HG03378 (cell line): ENCODE data around the gene ALKBH2.
A peak's percentile ranks its signal among the peaks of the same experiment; 100 is the strongest.

Experiments used
- ATAC-seq: cut with Tn5 transposase; IDR thresholded peaks from one replicate; pipeline ENCODE4 v1.9.1; 2021; ENCODE audit warnings: mild to moderate bottlenecking, moderate library complexity; ENCODE audit not compliant: unreplicated experiment

Gene ALKBH2

DNA sequence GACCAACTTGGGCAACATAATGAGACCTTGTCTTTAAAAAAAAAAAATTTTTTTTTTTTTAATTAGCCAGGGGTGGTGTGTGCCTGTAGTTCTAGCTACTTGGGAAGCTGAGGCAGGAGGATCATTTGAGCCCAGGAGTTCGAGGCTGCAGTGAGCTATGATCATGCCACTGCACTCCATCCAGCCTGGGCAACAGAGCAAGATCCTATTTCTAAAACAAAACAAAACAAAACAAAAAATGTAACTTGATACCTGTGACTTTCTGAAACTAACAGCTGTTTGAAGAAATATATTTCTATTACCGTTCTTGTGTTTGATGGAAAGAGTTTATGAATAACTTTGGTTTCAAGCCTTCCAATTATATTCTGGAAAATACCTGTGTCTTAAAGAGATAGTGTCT, 21.4 kb upstream of the ALKBH2 start:
- no peak for ATAC-seq

DNA sequence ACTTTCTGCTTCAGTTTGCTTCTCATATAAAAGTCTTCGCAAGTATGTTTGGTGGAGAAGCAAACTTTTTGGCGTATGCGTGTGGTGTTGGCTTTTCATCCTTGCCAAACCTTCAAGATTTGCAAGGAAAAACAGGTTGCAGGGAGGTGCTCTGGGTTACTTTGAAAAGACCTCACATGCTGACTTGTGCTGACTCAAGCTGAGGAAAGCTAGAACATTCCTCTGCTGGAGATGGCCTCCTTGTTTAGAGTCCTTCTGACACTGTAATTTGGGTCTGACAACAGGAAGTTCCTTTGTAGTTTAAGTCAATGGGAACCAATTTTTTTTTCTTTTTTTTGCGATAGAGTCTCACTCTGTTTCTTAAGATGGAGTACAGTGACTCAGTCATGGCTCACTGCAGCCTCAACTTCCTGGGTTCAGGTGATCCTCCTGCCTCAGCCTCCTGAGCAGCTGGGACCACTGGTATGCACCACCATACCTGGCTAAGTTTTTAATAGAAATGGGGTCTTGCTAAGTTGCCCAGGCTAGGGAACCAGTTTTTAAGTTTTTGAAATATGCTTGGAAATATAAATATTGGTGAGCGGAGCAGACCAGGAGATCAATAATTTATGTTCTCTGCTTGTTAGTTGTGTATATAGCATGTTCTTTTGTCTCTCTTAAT, 20.5 kb upstream of the ALKBH2 start:
- ATAC-seq = no peak

DNA sequence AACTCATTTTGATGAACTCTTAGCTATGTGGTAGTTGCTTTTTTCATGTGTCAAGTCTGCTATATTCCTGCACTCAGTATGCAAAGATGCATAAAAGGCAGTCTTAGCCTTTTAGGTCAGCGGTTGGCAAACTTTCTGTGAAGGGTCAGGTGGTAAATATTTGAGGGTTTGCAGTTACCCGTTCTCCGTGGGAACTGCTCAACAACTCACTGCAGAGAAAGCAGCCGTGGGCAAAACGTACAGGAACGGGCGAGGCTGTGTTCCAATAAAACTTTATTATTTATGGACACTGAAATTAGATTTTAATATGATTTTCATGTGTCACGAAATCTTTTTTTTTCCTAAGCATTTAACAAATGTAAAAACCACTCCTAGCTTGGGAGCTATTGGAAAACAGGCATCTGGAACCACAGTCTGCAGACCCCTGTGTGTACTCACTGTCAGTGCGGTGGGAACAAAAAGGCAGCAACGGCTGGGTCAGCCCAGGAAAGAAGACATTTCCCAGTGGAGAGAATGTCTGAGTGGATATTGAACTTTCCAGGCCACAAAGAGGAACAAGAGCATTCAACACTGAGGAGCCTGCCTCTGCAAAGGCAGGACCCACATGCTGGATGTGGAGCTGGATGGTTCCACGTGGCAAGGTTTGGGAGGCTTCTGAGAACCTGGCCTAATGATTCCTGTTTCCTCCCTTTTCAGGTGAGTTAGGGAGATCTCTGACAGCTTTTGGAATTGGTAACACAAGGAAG, 19.6 kb upstream of the ALKBH2 start:
- no peak for ATAC-seq

DNA sequence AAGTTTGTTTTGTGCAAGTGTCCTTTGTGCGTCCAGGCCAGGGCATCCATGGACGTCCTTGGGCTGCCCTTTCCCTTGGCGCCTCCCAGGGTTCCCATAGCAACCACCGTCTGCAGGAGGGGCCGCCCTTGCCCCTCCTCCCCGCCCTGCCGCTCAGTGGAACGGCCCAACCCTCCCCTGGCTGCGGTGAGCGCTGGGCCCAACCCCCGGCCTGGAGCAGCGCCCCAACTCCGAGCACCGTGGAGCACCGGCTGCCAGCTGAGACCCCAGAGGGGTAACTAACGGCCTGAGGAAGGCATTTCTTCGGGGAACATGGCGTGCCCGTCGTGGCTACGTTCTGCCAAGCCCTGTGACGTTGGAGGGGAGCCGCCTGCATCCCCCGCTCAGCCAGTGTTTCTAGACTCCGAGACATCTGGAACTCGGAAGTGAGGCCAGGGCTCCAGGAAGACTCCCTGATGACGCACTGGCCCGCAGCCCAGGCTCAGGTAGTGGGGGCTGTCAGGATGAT, 17.8 kb upstream of the ALKBH2 start:
- ATAC-seq = no peak

DNA sequence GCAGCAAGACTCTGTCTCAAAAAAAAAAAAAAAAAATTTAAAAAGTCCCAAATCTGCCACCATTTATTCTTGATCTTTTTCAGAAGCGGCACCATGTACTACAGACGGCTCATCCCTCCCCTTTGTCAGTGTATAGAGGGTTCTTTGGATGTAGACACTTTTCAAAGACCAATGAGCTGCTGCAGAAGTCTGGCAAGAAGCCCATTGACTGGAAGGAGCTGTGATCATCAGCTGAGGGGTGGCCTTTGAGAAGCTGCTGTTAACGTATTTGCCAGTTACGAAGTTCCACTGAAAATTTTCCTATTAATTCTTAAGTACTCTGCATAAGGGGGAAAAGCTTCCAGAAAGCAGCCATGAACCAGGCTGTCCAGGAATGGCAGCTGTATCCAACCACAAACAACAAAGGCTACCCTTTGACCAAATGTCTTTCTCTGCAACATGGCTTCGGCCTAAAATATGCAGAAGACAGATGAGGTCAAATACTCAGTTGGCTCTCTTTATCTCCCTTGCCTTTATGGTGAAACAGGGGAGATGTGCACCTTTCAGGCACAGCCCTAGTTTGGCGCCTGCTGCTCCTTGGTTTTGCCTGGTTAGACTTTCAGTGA, 16.6 kb upstream of the ALKBH2 start:
- ATAC-seq = no peak

DNA sequence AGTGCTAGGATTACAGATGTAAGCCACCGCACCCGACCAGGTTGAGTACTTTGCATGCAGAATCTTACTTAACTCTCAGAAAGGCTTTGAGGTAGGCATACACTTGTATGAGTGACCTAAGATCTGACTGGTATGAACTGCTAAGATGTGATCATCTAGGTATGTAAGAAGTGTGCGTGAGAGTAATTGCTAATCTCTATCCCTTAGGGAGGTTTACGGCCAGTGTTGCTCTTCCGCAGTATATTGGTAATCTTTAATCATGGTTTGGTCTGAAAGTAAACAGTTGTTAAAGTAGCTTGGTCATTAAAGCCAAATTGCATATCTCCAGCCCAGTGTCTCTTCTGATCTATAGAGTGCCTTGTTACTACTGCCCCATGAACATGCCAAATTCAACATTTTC, 11.9 kb upstream of the ALKBH2 start:
- ATAC-seq = no peak

DNA sequence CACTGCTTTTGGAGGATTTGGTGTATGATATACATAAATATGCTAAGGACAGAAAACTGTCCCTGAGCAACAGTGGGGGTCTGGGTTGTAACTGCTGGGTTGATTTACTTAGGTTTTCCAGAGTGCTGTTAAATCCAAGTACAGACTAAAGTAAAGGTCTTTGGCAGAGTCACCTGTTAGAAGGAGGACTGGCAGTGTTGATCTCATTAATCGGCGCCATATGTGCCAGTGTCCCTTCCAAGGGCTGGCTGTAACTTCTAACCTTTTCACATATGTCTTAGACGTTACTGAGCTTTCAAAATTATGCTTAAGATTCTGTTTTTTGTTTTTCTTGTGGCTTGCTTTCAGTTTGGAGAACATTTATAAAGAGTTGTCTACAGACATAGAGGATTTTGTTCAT, 9.2 kb upstream of the ALKBH2 start:
- ATAC-seq = no peak

DNA sequence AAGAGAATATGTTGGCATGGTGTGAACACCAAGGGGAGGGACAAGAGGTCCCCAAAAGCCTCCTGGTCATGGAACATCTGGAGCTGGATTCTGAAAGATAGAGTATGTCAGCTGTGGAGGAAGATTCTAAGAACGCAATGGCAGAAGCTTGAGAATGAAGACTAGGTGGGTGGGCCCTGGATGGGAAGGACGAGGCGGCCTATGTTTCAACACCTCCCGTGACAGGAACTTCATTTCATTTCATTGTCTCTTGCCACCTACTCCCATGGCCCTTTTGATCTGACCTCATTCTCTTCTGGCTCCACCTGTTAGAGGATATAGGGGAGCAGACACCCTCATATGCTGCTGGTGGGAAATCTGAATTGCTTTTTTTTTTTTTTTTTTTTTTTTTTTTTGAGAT, 7.5 kb upstream of the ALKBH2 start:
- ATAC-seq = no peak

DNA sequence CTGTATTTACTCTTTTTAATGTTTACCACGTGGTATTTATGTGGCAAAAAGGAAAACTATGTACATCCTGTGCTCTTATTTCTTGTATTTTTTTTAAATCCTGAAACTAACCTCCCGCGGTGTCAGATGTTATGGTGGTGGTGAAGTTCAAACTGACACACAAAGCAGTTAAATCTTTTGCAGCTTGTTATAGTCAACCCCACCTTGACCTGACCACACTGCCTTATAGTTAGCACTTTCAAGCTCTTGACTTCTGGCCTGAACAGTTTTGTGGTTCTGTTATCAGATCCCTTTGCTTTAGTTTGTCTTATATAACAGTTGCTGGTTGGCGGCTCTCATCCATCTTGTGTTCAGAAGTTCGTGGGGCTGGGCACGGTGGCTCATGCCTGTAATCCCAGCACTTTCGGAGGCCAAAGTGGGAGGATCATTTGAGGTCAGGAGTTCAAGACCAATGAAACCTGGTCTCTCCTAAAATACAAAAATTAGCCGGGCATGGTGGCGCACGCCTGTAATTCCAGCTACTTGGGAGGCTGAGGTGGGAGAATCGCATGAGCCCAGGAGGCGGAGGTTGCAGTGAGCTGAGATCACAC, 6.3 kb upstream of the ALKBH2 start:
- ATAC-seq = no peak

DNA sequence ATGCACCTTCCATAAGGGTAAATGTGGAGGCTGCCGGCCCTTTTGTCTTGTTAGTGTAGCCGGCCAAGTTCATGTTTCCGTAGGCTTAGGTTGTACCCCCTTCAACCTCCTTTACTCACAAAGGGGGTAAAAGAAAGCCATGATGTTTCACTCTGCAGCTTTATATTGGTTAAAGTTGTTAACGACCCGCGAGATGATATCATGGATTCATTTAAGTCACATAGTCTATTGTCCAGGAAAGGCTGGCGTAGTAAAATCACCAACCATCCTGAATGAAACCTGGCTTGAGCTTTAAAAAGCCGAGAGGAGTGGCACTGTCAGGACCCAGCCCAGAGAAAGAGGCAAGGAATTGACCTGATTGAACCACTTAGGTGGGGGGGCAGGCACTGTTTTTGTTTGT, 5.4 kb upstream of the ALKBH2 start:
- no peak for ATAC-seq

DNA sequence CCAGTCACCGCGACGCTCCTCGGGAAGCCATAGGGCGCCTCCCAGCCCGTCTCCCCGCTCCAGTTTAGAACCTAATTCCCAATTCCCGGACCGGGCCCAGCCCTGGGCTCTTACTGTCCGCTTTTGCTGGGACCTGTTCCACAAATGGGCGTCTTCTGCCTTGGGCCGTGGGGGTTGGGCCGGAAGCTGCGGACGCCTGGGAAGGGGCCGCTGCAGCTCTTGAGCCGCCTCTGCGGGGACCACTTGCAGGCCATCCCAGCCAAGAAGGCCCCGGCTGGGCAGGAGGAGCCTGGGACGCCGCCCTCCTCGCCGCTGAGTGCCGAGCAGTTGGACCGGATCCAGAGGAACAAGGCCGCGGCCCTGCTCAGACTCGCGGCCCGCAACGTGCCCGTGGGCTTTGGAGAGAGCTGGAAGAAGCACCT, 4.9 kb upstream of the ALKBH2 start:
- ATAC-seq = peak; percentile 29

DNA sequence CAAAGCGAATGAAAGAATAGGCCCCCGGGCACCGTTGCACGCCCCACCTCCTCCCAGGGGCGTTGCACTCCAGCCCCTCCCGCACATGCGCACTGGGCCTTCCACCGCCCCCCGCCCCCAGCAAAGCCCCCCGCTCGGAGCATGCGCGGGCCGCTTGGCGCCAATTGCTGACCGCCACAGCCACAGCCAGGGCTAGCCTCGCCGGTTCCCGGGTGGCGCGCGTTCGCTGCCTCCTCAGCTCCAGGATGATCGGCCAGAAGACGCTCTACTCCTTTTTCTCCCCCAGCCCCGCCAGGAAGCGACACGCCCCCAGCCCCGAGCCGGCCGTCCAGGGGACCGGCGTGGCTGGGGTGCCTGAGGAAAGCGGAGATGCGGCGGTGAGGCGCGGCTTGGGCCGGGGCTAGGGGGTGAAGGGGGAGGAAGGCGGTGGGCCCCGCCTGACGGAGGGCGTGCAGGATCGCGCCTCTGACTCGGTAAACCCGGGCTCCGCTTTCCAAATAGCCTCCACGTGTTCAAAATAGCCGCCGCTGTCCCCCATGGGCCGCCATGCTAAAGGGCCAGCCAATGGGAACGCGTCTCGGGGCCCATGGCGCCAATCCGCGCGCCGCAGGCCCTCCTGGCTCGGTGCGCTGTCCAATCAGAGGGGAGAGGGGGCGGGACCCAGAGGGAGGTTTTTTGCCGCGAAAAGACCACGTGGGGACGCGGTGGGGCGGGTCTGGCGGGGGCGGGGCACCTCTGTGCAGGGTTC, 4.3 kb upstream of the ALKBH2 start, which contains the start of gene UNG:
Gene UNG, plus strand, starts transcription at position 163 of the 748 bp plus-strand sequence. Its CDS starts 83 bp downstream, at position 246.
- peak; percentile 66 for ATAC-seq

DNA sequence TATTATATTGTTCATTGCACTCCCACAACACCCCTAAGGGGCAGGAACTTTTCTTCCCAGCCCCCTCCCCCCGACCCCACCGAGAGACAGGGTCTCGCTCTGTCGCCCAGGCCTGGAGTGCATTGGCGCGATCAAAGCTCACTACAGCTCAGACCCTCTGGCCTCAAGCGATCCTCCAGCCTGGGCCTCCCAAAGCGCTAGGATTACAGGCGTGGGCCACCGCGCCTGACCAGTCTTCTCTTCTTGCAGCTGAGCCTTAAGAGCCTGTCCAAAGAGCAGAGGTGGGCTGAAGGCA, 3.8 kb upstream of the ALKBH2 start:
- no peak for ATAC-seq

DNA sequence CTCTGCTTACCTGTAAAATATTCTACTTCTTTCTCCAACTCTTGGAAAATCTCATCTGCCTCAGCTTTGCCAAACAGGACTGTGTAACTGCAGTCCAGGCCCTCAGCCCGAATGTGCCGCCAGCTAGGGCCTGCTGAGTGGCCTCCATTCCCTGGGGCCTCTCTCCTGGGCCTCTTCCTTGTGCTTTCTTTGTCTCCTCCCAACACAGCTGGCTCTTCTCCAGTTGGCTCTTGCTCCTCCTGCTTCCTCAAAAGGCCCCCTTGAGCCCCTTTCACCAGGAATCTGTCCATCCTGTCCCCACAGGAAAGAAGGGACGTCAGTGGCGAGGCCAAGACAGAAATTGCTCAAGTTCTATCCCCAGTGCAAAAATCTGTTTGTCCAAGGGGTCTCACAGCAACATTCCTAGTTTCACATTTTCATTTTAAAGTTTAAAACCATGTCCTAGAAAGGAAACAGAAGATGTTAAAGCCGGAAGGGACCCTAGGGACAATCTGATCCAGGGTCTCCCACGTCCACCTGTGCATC, 713 bp downstream of the ALKBH2 start:
- ATAC-seq = no peak

DNA sequence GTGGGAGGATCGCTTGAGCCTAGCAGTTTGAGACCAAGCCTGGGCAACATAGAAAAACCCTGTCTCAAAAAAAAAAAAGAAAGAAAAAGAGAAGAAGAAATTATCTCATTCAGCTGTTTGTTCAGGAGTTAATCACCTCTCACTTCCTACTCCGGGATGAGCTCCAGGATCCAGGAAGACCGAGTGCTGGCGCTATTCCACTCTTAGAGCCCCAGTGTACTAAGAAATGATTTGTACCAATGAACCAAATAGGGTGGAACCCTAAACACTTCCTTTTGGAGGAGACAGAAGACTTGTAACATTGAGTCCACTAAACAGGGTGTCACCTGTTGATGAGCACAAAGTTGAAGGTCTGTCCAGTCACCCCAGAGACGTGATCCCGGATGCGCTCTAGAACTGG, 3.6 kb downstream of the ALKBH2 start:
- ATAC-seq = no peak

DNA sequence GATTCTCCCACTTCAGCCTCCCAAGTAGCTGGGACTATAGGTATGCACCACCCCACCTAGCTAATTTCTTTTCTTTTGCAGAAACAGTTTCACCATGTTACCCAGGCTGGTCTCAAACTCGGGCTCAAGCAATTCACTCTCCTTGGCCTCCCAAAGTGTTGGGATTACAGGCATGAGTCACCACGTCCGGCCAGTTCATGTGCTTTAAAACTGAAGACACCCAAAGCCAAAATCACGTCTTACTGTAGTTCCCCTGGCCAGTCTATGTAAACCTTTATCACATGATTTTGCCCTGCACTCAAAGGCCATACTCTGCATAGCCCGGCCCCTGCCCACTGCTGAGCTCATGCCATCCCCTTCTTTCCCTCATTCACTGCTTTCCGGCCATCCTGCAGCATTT, 4.5 kb downstream of the ALKBH2 start:
- ATAC-seq = no peak

DNA sequence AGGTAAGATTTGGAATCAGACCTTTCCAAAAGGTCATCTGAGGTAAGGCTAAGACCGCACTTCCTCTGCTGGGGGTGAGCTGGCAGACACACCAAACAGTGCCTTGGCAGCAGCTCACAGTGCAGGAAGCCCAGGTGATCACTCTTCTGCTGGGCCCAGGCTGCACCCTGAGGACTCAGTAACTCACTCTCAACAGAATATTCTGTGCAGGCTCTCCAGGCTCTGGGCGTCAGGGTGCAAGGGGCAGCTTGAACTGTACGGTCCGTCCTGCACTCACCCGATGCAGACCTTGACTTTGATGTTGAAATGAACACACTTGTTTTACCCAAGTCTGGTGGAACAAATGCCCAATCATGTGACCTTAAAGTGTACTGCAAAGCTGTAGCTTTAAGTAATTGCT, 6.0 kb downstream of the ALKBH2 start:
- ATAC-seq = no peak

DNA sequence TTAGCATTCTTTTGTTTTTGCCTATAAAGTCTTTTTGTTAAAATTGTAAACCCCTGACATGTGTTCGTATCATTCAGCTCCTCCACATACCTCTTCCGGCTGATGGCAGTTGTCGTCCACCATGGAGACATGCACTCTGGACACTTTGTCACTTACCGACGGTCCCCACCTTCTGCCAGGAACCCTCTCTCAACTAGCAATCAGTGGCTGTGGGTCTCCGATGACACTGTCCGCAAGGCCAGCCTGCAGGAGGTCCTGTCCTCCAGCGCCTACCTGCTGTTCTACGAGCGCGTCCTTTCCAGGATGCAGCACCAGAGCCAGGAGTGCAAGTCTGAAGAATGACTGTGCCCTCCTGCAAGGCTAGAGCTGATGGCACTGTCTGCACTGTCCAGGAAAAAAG, 7.7 kb downstream of the ALKBH2 start:
- no peak for ATAC-seq

DNA sequence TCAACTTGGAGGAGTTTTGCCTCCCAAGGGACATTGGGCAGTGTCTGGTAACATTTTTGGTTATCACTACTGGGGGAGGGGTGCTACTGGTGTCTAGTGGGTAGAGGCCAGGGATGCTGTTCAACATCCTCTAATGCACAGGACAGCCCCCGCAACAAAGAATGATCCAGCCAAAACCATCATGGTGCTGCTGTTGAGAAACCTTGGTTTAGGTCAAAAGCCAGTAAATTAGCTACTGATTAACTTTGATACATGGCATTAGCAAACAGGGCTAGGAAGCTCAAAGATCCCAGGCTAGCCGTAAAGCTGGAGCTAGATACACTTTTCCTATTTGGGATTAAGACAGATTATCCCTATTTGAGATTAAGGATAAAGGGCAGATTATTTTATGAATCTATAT, 8.8 kb downstream of the ALKBH2 start:
- ATAC-seq = no peak

DNA sequence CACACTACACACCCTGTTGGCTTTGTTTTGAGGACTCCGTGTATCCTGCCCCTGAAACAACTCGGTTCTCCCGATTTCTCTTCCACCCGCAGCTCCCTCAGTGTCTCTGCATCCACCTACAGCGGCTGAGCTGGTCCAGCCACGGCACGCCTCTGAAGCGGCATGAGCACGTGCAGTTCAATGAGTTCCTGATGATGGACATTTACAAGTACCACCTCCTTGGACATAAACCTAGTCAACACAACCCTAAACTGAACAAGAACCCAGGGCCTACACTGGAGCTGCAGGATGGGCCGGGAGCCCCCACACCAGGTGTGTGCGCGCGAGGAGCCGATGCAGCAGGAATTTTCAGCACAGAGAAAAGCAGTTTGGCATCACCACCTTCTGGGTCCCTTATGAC, 10.5 kb downstream of the ALKBH2 start:
- ATAC-seq = no peak

DNA sequence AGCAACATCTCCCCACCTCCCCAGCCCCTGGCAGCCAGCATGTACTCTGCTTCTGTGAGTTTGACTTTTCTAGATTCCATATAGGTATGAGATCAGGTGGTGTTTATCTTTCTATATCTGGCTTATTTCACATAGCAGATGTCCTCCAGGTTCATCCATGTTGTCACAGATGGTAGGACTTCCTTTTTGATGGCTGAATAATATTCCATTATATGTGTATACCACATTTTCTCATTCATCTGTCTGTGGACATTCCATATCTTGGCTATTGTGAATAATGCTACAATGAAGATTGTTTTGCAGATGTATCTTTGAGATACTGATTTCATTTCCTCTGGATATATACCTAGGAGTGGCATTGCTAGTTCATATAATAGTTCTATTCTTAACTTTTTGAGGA, 18.4 kb downstream of the ALKBH2 start:
- ATAC-seq = no peak
